HG03575 (cell line): Measurements from ENCODE around the gene CABLES1.

ENCODE experiments used
- ATAC-seq: cut with Tn5 transposase; IDR thresholded peaks from one replicate; pipeline ENCODE4 v1.9.1; 2021; ENCODE audit not compliant: unreplicated experiment, insufficient number of reproducible peaks, low FRiP score; ENCODE audit errors: extremely low read depth

Gene CABLES1

DNA sequence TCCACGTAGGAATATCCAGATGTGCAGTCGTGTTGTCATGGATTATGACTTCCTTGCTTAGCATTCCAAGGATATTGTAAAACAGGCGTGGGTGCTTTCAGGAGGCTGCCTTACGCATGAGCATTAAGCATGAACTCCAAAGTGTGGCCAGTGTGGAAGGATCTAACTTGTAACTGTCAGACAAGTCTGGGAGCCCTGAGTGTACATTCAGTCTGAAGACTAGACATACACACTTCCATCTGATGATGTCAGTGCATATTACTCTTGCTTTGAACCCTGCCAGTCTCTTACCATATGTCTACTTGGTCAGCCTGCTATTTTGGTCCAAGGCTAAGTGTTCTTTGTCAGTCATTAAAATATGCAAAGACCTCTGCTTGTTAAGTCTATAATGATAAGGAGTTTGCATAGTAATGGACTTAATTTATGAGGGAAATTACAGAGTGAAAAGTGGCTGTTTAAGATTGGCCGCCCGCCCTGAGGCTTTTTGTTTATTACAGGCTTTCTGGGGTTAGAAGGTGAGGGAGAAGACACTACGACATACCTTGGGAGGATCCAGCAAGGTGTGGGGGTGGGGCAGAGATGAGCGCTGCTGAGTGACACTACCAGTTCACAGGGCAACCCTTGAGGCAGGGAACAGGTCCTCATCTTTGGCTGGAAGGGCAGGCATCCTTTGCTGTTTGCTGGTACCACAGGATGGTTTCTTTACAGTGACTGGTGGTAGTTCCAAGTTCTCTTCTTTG is 48.3 kb downstream of the CABLES1 start:
- no peak for ATAC-seq

DNA sequence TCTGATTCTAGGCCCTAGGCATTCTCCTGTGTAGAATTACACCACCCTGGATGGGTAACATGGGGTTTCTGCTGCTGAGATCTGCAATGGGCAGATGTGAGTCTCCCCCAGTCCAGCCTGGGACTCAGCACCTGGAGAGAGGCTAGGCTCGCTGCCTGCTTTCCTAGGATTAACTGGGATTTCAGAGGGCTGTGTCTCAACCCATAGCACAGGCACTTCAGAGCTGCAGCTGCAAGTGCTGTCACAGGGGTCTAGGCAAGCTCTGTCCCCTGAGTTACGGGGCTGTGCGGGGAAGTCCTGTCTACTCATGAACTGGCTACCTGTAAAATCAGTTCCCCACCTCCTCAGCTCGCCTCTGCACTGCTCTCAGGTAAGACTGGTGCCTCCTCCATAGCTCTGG is 51.5 kb downstream of the CABLES1 start:
- no peak for ATAC-seq

DNA sequence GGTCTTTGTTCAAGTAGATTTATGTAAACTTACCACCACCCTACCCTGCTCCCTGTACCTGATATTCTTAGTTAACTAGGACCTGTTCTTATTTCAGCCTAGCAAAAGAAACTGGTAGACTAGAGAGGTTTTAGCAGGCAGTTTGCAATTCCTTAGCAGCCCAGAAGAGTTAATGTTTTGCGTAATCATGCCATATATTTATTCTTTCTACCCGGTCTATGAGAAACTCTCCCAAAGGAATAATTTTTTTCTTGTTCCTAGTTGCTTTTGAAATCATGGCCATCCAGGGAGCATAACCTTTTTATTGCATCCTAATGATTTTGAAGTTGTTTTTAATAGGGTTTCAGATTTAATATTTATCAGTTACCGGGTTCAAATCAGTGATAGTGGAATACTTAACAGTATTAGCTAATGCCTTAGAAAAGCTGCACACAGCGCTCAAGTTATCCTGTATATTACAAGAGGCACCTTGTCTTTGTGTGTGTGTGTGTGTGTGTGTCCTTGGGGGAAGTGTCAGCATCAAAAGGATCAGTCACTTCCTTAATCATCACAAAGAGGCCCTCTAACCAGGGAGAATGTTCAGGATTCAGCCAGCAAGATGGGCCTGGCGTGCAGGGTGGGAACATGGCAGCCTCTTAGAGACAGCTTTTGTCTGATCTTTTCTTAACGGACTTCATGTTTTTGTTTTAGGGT is 52.9 kb downstream of the CABLES1 start:
- ATAC-seq = no peak

DNA sequence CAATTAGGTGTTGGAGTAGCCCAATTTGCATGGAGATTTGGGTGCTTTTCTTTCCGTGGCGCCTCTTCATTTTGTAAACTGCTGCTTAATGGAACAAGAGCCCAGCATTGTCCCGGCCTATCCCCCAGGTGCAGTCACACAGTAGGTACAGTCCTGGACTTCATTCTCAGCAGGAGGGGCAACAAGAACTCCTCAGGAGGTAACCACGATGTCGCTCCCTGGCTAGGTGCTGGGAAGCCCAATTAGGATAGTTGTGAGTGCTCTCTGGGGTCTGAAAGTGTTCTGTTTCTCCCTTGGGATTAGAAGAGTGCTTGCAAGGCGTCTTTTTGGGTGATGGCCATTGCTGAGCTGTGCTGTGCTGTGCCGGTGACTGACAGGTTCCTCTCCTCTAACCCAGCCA is 53.8 kb downstream of the CABLES1 start:
- ATAC-seq = no peak

DNA sequence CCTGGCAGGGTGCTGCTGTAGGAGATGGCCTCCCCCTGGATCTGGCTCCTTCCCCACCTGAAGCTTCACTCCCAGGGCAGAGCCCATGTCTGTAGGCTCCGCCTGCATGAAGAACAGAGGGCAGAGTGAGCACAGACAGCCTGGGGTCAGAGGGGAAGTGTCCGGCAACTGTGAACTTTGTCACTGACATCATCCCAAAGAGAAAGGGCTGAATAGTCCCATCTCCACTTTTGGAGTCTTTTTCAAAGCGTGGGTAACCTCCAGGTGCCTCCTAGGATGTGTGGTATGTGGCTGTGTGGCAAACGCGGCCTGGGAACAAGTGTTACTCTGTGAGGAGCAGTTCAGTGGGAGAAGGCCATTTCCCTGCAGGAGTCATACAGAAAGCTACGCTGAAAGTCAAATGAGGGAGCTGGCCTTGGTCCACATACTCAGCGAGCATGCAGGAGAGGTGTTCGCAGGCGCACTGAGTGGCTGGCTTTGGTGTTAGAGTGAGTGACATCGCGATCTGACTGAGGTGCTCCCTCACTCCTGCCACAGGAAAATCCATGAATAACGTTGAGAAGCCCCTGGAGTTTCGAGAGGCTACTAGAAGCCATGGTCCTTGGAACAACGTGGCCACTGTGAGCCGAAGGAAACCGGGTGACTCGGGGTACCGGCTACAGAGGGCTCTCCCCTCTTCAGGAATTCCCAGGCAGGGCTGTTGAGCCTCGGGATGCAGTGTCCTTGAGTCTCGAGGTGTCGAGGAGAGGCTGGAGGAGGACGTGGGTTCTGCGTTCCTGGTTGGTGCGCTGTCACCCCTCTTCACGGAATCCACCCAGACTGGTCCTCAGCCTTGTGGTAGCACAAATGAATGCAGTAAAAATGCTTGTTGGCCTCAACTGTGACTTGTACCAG is 54.7 kb downstream of the CABLES1 start:
- ATAC-seq = no peak

DNA sequence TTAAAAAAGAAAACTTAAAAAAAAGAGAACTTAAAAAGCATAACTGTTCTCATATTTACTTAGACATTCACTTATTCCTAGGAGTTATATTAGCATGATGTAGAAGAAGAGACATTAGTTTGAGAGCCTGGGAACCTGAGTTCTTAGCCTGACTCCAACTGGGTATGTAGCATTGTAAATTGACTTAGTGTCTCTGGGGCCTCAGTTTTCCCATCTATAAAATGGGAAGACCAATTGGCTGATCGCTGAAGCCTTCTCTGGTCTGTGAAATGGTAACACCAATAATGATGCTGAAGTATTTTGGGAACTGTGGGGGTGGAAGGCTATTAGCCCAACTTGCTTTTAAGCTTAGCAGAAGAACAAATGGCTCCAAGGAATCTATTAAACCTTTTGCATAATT is 55.9 kb downstream of the CABLES1 start:
- ATAC-seq = no peak

DNA sequence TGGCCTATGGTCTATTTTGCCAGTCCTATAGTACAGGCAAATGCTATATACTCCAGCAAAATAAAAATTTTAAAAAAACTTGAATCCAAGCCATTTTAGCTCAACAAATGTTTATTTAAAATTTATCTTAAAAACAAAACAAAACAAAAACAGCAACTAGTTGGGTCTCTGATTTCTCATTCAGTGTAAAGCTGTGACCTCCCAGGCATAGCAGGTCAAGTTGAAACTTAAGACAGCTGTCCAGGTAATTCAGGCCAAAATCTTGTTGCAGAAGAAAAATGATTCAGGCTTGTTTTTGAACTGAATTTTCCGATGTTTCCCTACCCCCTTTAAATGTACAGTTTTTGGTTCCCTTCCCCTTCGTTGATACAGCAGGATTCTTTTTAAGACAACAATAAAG is 58.5 kb downstream of the CABLES1 start:
- ATAC-seq = no peak

DNA sequence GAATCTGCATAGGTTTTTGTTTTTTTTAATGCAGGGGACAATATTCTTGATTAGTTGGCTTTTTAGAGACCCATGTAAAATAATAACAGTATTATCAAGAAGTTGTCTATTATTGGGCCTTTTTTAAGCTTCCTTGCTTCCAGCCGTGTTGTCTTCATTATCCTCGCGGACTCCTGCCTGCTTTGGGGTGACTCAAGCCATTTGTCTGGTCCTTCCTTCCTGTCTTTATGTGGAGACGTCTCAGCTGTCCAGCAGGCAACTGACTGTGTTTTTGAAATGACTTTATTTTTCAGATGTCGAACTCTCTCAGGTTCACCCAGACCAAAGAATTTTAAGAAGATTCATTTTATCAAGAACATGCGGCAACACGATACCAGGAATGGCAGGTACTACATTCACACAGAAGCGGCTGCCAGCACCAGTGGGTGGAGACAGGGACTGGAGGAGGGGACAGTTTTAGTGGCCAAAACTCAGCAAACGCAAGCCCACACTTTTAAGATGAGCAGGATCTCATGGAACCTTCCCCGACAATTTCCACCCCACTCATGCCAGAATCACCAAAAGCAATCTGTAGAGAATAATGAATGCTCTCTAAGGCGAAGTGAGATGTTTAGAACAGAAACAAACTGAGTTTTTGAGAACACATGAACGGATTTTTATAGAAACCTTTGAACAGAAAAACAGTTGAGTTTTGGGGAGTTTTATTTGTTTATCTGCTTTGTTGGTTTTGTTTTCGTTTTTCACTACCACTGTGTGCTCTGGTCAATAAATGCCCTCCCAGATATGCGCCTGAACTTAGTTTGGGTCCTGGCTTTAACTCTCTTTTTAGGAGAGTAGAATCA is 59.1 kb downstream of the CABLES1 start:
- ATAC-seq = no peak

DNA sequence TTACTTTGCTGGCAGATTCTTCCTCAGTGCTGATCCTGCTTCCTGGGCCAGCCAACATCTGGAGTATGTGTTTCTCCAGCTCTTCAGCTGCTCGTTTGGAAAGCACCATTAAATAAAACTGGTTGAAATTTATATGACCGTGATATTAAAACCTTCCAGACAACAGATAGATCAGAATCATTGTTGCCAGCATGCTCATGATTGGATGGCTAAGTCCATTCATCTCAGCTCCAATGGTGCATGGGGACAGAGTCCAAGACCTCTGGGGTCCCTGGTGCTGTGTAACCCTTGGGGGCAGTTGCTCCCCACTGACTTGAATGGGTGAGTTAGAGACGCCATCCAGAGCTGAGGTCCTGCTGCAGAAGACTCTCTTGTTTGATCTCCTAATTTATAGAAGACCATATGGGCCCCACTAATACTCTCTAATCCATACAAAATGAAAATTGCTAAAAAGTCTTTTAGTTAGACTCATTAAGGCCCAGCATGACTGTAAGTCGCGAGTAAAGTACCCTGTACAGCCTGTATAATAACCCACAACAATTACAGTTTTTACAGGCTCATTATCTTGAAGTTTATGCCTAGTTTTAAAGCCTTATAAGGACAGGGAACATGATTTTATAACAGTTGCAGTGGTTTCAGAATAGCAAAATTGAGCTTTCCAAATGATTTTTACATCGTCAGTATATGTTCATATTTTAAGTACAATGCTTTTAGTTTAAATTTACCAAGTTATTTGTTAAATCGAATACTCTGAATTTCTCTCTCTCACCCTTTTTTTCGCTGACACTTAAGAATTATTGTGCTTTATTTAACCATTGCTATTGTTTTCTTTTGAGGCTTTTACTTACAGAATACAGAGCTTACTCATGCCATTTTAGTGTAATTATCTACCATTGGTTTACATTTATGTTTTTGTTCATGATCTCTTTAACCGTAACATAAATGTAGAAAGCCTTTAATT is 60.0 kb downstream of the CABLES1 start:
- no peak for ATAC-seq

DNA sequence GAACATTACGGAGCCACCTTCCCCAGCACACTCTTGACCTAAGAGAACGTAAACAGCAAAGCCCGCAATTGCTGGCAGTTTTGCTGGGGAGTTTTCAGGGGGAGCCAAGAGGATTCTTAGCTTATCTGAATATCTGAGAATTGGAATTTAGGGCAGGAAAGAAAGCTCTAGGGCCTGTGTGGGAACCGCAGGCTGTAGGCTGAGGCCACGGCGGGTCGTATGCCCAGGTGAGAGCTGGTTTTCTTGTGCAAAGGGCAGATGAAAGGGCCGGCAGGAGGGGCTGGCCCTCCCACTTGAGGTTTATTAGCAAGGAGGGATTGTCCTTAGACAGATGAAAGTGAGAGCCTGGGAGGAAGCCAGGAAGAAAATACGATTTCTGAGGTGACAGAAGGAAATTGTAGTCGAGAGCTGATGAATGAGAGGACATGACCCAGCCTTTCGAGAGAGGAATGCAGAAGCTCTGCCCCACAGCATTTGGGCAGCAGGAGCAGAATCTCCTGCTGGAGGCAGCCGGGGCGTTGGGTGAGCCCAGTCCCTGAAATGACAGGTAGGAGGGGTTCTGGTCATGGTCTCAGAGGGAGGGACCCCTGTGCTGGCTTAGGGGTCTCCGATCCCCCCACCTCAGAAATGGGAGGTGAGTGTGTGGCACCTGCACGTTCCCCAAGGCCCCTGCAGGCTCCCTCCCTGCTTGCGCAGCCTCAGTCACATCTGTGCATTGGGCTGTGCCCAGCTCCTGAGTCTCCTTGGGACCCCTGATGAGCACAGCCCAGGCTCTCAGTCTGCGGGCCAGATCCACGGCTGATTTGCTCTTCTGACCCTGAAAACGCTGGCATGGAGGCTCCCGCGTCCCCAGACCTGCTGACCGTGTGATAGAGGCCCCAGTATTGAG is 61.1 kb downstream of the CABLES1 start:
- ATAC-seq = no peak

DNA sequence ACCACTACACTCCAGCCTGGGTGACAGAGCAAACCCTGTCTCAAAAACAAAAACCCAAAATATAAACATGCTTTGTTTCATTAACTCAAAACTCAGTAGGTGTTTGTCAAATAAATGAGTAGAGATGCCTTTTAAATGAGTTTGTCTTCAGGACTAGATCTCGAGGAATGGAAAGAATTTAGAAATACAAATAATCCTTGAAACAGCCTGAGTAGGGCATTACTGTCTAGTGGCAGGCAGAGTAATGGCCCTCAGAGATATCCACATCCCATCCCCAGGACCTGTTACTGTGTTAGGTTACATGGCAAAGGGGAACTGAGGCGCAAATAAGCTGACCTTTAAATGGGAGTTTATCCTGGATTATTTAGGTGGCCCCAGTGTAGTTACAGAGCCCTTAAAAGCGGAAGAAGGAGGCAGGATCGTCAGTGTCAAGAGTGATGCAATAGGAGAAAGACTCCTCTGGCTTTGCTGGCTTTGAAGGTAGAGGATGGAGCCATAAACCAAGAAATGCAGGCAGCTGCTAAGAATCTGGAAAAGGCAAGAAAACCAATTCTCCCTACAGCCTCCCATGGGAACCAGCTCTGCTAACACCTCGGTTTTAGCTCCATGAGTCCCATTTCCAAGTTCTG is 63.0 kb downstream of the CABLES1 start:
- ATAC-seq = no peak

DNA sequence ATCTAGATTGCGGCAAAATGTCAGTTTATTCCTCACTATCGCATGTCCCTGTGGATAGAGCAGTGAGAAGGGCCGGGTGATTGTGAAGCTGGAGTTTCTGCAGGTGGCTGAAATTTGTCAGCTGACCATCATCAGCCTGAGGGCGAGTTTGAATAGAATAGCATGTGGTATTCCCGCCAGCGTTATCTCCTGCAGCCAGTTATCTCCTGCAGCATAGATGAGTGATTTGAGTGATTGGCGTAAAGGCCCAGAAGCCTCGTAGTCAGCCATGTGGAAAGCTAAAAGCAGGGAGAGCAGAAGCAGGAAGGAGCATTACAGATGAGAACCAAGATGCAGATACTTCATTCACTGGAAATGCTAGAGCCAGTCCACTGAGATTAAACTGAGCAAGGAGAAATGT is 65.5 kb downstream of the CABLES1 start:
- ATAC-seq = no peak

DNA sequence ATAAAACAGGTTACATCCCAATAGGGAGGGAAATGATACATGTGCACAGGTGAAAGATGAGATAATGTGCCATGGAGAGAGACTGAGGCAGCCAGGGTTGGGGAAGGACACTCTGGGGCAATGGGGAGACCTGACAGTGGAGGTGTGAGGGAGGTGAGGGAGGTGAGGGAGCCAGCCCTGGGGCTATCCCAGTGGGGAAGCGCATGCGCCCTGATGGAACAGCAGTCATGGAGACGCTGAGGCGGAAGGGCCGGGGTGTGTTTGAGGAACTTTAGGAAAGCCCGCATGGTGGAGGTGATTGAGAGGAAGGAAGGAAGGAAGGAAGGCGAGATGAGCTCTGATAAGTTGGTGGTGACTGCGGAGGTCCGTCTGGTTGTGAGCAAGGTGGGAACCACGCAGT is 66.5 kb downstream of the CABLES1 start:
- no peak for ATAC-seq

DNA sequence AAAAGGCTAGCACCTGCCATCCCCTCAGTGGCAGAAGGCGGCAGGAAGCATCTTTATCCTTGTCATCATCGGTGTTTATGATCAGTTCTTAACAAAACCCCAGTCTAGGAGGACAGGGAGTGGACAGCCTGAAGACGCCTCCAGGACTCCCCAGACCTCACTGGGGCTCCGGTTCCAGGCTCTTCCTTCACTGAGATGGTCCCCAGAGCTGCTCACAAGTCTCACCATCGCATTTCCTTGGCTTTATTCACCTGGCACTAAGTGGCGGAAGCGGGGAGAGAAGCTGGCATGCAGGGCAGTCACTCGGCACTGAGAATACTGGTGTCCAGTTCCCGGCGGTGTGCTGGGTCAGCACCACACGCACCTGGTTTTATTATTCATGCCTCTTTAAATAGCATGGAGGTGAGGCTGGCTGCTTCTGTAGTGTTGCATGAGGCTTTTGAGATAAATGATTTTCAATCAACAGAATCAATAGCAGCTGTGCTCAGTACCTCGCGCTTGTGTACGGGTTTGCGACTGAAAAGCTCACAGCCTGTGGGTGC is 68.7 kb downstream of the CABLES1 start:
- no peak for ATAC-seq

DNA sequence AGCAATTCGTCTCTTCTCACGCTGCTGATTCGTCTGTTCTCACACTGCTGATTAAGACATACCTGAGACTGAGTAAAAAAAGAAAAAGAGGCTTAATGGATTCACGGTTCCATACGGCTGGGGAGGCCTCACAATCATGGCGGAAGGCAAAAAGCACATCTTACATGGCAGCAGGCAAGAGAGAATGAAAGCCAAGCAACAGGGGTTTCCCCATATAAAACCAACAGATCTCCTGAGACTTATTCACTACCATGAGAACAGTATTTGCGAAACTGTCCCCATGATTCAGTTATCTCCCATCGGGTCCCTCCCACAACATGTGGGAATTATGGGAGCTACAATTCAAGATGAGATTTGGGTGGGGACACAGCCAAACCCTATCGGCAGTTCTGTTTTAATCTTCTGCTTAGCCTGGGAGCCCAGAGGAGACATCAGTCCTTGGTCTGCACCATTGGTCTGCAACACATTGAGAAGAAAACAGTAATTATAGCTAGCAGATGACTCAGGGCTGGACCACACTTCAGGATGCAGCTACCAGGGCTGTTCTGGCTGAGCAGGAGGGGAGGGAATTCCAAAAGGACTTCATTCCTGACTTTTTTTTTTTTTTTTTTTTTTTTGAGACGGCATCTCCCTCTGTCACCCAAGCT is 69.4 kb downstream of the CABLES1 start:
- ATAC-seq = no peak

DNA sequence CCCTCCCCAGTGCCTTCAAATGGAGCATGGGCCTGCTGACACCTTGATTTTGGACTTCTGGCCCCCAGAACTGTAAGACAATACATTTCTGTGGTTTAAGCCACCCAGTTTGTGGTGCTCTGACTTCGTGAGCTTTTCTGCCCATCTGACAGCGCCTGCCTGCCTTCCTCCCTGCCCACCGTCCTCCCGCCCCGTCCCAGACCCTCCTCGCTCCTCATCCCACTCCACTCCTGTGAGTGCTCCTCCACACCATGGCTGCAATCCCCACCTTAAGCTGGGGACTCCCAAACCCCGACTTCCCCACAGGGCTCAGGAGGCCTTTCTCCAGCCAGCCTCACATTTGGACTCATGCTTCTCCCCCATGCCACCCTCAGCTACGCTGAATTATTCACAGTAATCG is 70.7 kb downstream of the CABLES1 start:
- no peak for ATAC-seq
